HuH-7 (cell line): ENCODE data around the gene RABL3.
"Not testable (repeated sequence)": the region's sequence is repeated elsewhere in the genome, so short reads cannot be mapped to it uniquely, and the experiment has no call there.

ENCODE experiments used
- DNase-seq: peaks from one replicate; pipeline ENCODE4 v3.0.0; 2011; ENCODE audit warnings: low spot score

RABL3 gene

GRCh38 chr3:120743556-120744195 lies 1.4 kb upstream of the RABL3 start:
- no peak for DNase-seq

GRCh38 chr3:120742849-120743365 lies 591 bp upstream of the RABL3 start:
- DNase-seq = no peak

GRCh38 chr3:120741837-120742197 lies 499 bp downstream of the RABL3 start:
- DNase-seq = no peak

- DNase-seq = no peak
These were observed 996 bp downstream of the RABL3 start for GRCh38 chr3:120741320-120741719.

GRCh38 chr3:120738006-120738405 lies 4.3 kb downstream of the RABL3 start:
- not testable (repeated sequence) for DNase-seq

GRCh38 chr3:120730576-120731542 lies 11.5 kb downstream of the RABL3 start:
- no peak for DNase-seq

- DNase-seq = no peak
These were observed 15.5 kb downstream of the RABL3 start for GRCh38 chr3:120726791-120727190.

GRCh38 chr3:120719167-120719834 lies 23.0 kb downstream of the RABL3 start:
- DNase-seq = not testable (repeated sequence)

GRCh38 chr3:120713262-120713661 lies 29.1 kb downstream of the RABL3 start:
- DNase-seq = no peak

- DNase-seq = no peak
These were observed 31.9 kb downstream of the RABL3 start for GRCh38 chr3:120710369-120710768.

GRCh38 chr3:120708408-120708807 lies 33.9 kb downstream of the RABL3 start:
- DNase-seq = no peak

GRCh38 chr3:120706950-120707349 lies 35.4 kb downstream of the RABL3 start:
- no peak for DNase-seq

GRCh38 chr3:120705884-120706582 lies 36.3 kb downstream of the RABL3 start:
- no peak for DNase-seq

- no peak for DNase-seq
These were observed 43.0 kb downstream of the RABL3 start for GRCh38 chr3:120699333-120699732.

- peak; percentile 29 for DNase-seq
These were observed 48.7 kb downstream of the RABL3 start for GRCh38 chr3:120693439-120694171.

GRCh38 chr3:120689395-120689794 lies 52.9 kb downstream of the RABL3 start:
- no peak for DNase-seq

- DNase-seq = no peak
These were observed 54.2 kb downstream of the RABL3 start for GRCh38 chr3:120688121-120688520.

- DNase-seq = no peak
These were observed 56.9 kb downstream of the RABL3 start for GRCh38 chr3:120685411-120685810.

GRCh38 chr3:120684896-120685295 lies 57.4 kb downstream of the RABL3 start:
- no peak for DNase-seq

GRCh38 chr3:120683671-120684301 lies 58.5 kb downstream of the RABL3 start:
- DNase-seq = no peak

- DNase-seq = no peak
These were observed 59.1 kb downstream of the RABL3 start for GRCh38 chr3:120683213-120683612.
